Ovary (tissue), 1 donor: ENCODE data around the gene NAA10.

Experiments
- EP300 ChIP-seq: sonication (generic); formaldehyde crosslinking; IDR thresholded peaks from one replicate; pipeline ENCODE4 v1.6.1; 2017; ENCODE audit warnings: antibody characterized with exemption
- POLR2A ChIP-seq: fragments of 450-650 bp; IDR thresholded peaks from one replicate; pipeline ENCODE4 v1.6.1; 2017; ENCODE audit warnings: antibody characterized with exemption, mild to moderate bottlenecking, moderate library complexity

- TF ChIP-seq EP300 (no peak), POLR2A (no peak)
Measured at GRCh38 chrX:153931748-153932147, 3.1 kb downstream of the NAA10 start.
